Trophoblast cell (in vitro differentiated cells and primary cell): ENCODE measurements around the gene ITGAL.

ENCODE experiments used
- DNase-seq, 2 donors: peaks; one replicate each; pipeline ENCODE4 v3.0.0-alpha.2; 2016
- H2AFZ ChIP-seq: 2 replicates; pipeline ENCODE4 v1.6.1; 2013; ENCODE audit warnings: low read length, moderate library complexity, mild to moderate bottlenecking; ENCODE audit not compliant: insufficient read depth, poor library complexity
- H2AK5ac ChIP-seq: 2 replicates; pipeline ENCODE4 v1.6.1; 2013; ENCODE audit warnings: mild to moderate bottlenecking, low read length
- H2BK120ac ChIP-seq: 2 replicates; pipeline ENCODE4 v1.6.1; 2013; ENCODE audit warnings: low read length, mild to moderate bottlenecking, moderate library complexity; ENCODE audit not compliant: insufficient read depth, poor library complexity
- H2BK12ac ChIP-seq: 2 replicates; pipeline ENCODE4 v1.6.1; 2013; ENCODE audit warnings: mild to moderate bottlenecking, low read length, moderate library complexity
- H2BK5ac ChIP-seq: 2 replicates; pipeline ENCODE4 v1.6.1; 2013; ENCODE audit warnings: low read length, low read depth, moderate library complexity, mild to moderate bottlenecking; ENCODE audit not compliant: poor library complexity
- H3K14ac ChIP-seq: 2 replicates; pipeline ENCODE4 v1.6.1; 2013; ENCODE audit warnings: mild to moderate bottlenecking, low read length
- H3K18ac ChIP-seq: 2 replicates; pipeline ENCODE4 v1.6.1; 2013; ENCODE audit warnings: mild to moderate bottlenecking, low read length
- H3K23ac ChIP-seq: 2 replicates; pipeline ENCODE4 v1.6.1; 2013; ENCODE audit warnings: low read length
- H3K27ac ChIP-seq: 2 replicates; pipeline ENCODE4 v1.5.1; 2013; ENCODE audit warnings: low read depth, mild to moderate bottlenecking, inconsistent platforms, low read length, moderate library complexity
- H3K27me3 ChIP-seq: 2 replicates; pipeline ENCODE4 v1.6.1; 2013; ENCODE audit warnings: inconsistent platforms, mild to moderate bottlenecking, low read length, moderate library complexity; ENCODE audit not compliant: insufficient read depth
- H3K36me3 ChIP-seq, 2 experiments: 1 replicate in 1 of 2; 2 replicates in 1 of 2; pipeline ENCODE4 v1.6.1; 2013; ENCODE audit warnings: low read length in 2 of 2, mild to moderate bottlenecking in 2 of 2, moderate library complexity in 1 of 2; ENCODE audit not compliant: insufficient read depth in 2 of 2, control insufficient read depth in 1 of 2
- H3K4ac ChIP-seq: 2 replicates; pipeline ENCODE4 v1.6.1; 2013; ENCODE audit warnings: low read depth, mild to moderate bottlenecking, low read length, moderate library complexity
- H3K4me1 ChIP-seq, 2 experiments: 1 replicate in 1 of 2; 2 replicates in 1 of 2; pipeline ENCODE4 v1.6.1; 2013; ENCODE audit warnings: low read length in 2 of 2, mild to moderate bottlenecking in 2 of 2, moderate library complexity in 1 of 2; ENCODE audit not compliant: insufficient read depth in 2 of 2, control insufficient read depth in 1 of 2
- H3K4me2 ChIP-seq: 2 replicates; pipeline ENCODE4 v1.6.1; 2013; ENCODE audit warnings: inconsistent platforms, mild to moderate bottlenecking, low read length, moderate library complexity
- H3K4me3 ChIP-seq: 2 replicates; pipeline ENCODE4 v1.5.1; 2013; ENCODE audit warnings: mild to moderate bottlenecking, low read depth, low read length, inconsistent platforms
- H3K79me1 ChIP-seq: one replicate; pipeline ENCODE4 v1.6.1; 2013; ENCODE audit warnings: low read length
- H3K79me2 ChIP-seq: 2 replicates; pipeline ENCODE4 v1.6.1; 2013; ENCODE audit warnings: low read length, mild to moderate bottlenecking; ENCODE audit not compliant: control insufficient read depth, insufficient read depth, poor library complexity
- H3K9ac ChIP-seq: 2 replicates; pipeline ENCODE4 v1.6.1; 2013; ENCODE audit warnings: mild to moderate bottlenecking, low read length
- H3K9me3 ChIP-seq: 2 replicates; pipeline ENCODE4 v1.6.1; 2013; ENCODE audit warnings: low read depth, mild to moderate bottlenecking, control low read depth, inconsistent platforms, low read length; ENCODE audit not compliant: insufficient read depth
- H4K12ac ChIP-seq: 2 replicates; pipeline ENCODE4 v1.6.1; 2013; ENCODE audit warnings: low read depth, mild to moderate bottlenecking, low read length, moderate library complexity
- H4K8ac ChIP-seq: 2 replicates; pipeline ENCODE4 v1.6.1; 2013; ENCODE audit warnings: low read depth, mild to moderate bottlenecking, low read length, moderate library complexity
- H4K91ac ChIP-seq: one replicate; pipeline ENCODE4 v1.6.1; 2013; ENCODE audit warnings: low read depth, mild to moderate bottlenecking, low read length, moderate library complexity
- WGBS: extraction: QIAGEN DNeasy Blood & Tissue Kit; methylation state at CpG from one replicate; pipeline ENCODE4 v1.1.7; 2013; ENCODE audit warnings: missing lambda C conversion rate; ENCODE audit not compliant: insufficient read length, insufficient coverage; ENCODE audit errors: extremely low coverage; 5-methylcytosine and 5-hydroxymethylcytosine counted together

The ITGAL gene

DNA sequence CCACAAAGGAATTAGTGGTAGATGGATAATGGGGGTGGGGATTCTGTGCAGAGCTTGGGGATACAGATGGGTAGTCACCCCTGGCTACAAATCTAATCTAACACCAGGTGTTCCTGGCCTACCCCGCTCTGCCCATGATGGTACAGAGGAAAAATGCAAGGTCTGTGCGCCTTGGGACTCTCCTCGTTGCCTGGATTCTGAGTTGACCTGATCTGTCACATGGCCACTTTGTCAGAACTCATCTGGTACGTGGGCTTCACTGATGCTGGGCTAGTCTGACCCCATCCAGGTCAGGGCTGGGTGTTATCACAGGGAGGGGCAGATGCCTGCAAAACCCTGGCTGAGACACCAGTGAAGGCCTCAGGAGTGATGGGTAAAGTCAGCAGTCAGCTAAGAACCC is 80.4 kb downstream of the ITGAL start:
- Histone ChIP-seq H3K36me3 (peaks cover 14% of the 10 kb centered on the region in 2 experiments), H3K4me3 (no peak overlapping the region), H3K4me1 (peaks cover 16 to 20% of the 10 kb centered on the region in 2 experiments), H4K91ac (no peak overlapping the region), H3K27ac (no peak overlapping the region), H4K8ac (no peak overlapping the region), H3K9ac (no peak overlapping the region), H3K18ac (peak overlapping the region; percentile 33), H3K23ac (no peak overlapping the region), H4K12ac (no peak overlapping the region), H2BK120ac (no peak overlapping the region), H3K79me2 (peaks cover 4% of the 10 kb centered on the region), H2BK12ac (no peak overlapping the region), H2AFZ (no peak overlapping the region), H3K9me3 (peaks cover 4% of the 10 kb centered on the region), H2BK5ac (no peak overlapping the region), H3K27me3 (no peaks in the 10 kb centered on the region), H3K14ac (no peak overlapping the region), H2AK5ac (no peak overlapping the region), H3K4ac (no peak overlapping the region), H3K79me1 (peaks cover 6% of the 10 kb centered on the region), H3K4me2 (no peak overlapping the region)
- DNase-seq, result no peak
- no CpG with 5 or more reads among the region's 4 CpGs for WGBS

DNA sequence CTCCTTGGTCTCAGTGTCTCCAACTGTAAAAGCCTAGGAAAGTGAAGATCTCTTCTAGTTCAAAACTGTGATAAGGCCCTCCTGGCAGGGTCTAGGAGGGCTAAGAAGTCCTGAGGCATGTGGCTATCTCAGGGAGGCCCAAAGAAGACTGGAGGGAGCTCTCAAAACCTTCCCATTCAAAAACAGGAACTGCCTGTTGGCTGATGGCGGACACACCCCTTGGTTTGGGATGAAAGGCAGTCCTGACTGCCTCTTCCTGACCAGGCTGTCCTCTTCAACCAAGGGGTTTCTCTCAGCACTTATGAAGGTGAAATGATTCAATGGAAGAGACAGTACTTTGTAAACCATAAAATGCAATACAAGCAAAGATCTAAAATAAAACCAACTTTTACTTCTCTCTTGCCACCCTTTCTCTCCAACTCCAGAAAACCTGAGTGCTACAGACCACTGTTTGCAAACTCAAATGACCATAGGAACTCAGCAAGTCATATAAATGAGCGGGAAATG is 80.9 kb downstream of the ITGAL start:
- Histone ChIP-seq H2BK5ac (no peak overlapping the region), H3K27ac (no peak overlapping the region), H3K9me3 (peaks cover 2% of the 10 kb centered on the region), H3K4me2 (no peak overlapping the region), H2BK12ac (no peak overlapping the region), H2AFZ (no peak overlapping the region), H3K79me2 (peaks cover 6% of the 10 kb centered on the region), H3K9ac (no peak overlapping the region), H4K91ac (no peak overlapping the region), H3K36me3 (peaks cover 14% of the 10 kb centered on the region in 2 experiments), H3K79me1 (peaks cover 8% of the 10 kb centered on the region), H2AK5ac (no peak overlapping the region), H4K12ac (no peak overlapping the region), H2BK120ac (no peak overlapping the region), H3K27me3 (no peaks in the 10 kb centered on the region), H3K14ac (no peak overlapping the region), H3K18ac (no peak overlapping the region), H3K4me1 (peaks cover 16 to 18% of the 10 kb centered on the region in 2 experiments), H3K4me3 (no peak overlapping the region), H3K23ac (no peak overlapping the region), H3K4ac (no peak overlapping the region), H4K8ac (no peak overlapping the region)
- DNase-seq, result no peak
- WGBS, result no CpG with 5 or more reads among the region's 2 CpGs

DNA sequence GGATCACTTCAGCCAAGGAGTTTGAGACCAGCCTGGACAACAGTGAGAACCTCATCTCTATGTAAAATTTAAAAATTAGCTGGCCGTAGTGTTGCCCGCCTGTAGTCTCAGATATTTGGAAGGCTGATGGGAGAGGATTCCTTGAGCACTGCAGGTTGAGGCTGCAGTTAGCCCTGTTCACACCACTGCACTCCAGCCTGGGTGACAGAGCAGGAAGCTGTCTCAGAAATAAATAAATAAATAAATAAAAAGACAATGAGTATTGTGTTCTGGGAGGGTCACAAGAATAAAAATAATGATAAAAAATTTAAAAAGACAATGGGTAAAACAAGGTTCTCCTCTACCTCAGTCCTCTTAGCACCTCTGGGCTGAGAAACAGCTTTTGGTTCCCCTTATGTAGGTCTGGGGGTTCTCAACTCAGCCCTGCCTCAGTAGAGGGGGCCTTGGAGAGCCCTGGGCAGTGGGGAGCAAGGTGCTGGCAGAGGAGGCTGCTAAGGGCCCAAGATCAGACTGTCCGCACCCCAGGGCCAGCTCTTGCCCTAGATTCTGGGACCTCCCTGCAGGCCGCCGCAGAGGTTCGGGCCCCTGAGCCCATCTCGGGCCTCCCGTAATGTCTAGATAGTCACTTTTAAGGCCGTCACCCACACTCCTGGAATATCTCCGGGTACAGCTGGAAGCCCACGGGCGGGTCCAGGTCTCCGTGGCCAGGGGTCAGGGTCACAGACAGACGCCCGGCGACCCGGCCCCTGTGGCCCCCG is 82.2 kb downstream of the ITGAL start:
- Histone ChIP-seq H2AK5ac (no peak overlapping the region), H3K79me2 (peaks cover 6% of the 10 kb centered on the region), H3K4me2 (no peak overlapping the region), H3K36me3 (peaks cover 14% of the 10 kb centered on the region in 2 experiments), H3K4me1 (peaks cover 7 to 11% of the 10 kb centered on the region in 2 experiments), H4K91ac (no peak overlapping the region), H3K9me3 (peaks cover 2% of the 10 kb centered on the region), H2BK12ac (no peak overlapping the region), H3K4ac (no peak overlapping the region), H3K23ac (no peak overlapping the region), H3K14ac (no peak overlapping the region), H2BK5ac (no peak overlapping the region), H3K27ac (no peak overlapping the region), H3K9ac (no peak overlapping the region), H3K4me3 (no peak overlapping the region), H3K18ac (no peak overlapping the region), H2AFZ (no peak overlapping the region), H3K27me3 (no peaks in the 10 kb centered on the region), H3K79me1 (peaks cover 14% of the 10 kb centered on the region), H4K8ac (no peak overlapping the region), H4K12ac (no peak overlapping the region), H2BK120ac (no peak overlapping the region)
- no peak for DNase-seq
- WGBS, result no CpG with 5 or more reads among the region's 18 CpGs

DNA sequence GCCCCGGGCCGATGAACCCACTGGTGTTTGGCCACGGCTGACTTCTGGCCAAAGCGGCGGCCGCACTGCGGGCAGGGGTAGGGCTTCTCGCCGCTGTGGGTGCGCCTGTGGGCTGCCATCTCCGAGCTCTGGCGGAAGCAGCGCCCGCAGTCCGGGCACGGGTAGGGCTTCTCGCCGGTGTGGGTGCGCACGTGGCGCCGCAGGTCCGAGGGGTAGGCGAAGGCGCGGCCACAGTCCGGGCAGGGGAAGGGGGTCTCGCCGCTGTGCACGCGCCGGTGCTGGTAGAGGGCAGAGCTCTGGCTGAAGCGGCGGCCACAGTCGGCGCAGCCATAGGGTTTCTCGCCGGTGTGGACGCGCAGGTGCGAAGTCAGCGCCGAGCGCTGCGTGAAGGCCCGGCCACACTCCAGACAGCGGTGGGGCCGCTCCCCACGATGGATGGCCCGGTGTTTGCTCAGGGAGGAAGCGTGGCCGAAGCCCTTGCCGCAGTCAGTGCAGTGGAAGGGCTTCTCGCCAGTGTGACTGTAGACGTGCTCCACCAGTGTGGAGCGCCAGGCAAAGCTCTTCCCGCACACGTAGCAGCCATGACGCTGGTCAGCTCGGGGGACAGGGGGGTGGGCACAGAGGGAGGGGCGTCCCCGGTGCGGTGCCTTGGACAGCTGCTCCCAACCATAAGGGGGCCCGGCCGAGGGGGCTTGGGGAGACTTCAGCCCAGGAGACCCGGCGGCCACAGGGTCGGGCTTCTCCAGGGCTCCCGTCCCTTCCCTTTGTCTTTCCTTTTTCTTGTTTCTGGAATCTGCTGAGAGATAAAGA is 83.0 kb downstream of the ITGAL start:
- Histone ChIP-seq H3K4ac (no peak overlapping the region), H3K23ac (no peak overlapping the region), H2AFZ (no peak overlapping the region), H3K9ac (no peak overlapping the region), H3K79me1 (peaks cover 13% of the 10 kb centered on the region), H4K12ac (no peak overlapping the region), H2AK5ac (no peak overlapping the region), H4K8ac (no peak overlapping the region), H3K14ac (no peak overlapping the region), H3K4me1 (peaks cover 7 to 9% of the 10 kb centered on the region in 2 experiments), H3K4me2 (no peak overlapping the region), H2BK5ac (no peak overlapping the region), H2BK12ac (no peak overlapping the region), H3K27me3 (no peaks in the 10 kb centered on the region), H2BK120ac (no peak overlapping the region), H3K27ac (no peak overlapping the region), H3K9me3 (peaks cover 2% of the 10 kb centered on the region), H4K91ac (no peak overlapping the region), H3K79me2 (peaks cover 6% of the 10 kb centered on the region), H3K36me3 (peaks cover 14% of the 10 kb centered on the region in 2 experiments), H3K18ac (peak overlapping the region; percentile 21), H3K4me3 (no peak overlapping the region)
- WGBS, result no CpG with 5 or more reads among the region's 69 CpGs
- no peak for DNase-seq
